WTC11 (cell line): Measurements from ENCODE around the gene TNFSF9. TPM values are rescaled to one million over a fixed set of nuclear protein-coding genes. Genes with fewer than 3 reads are reported as not detected.

ENCODE experiments used
- ATAC-seq: fragments of 200-7000 bp; cut with Tn5 transposase; 2 replicates; pipeline ENCODE4 v1.10.0; 2021; ENCODE audit warnings: mild to moderate bottlenecking, moderate library complexity
- CTCF ChIA-PET: fragments of 300-600 bp; sonication (Branson Sonifier 250); formaldehyde crosslinking; loops from one replicate; lab custom pipeline; 2021; ENCODE audit warnings: antibody characterized with exemption; lab: Charles Lee
- POLR2A ChIA-PET: fragments of 350-600 bp; sonication (Branson Sonifier 250); formaldehyde crosslinking; loops from one replicate; lab custom pipeline; 2021; ENCODE audit warnings: antibody characterized with exemption; lab: Charles Lee
- DNase-seq: peaks from one replicate; pipeline ENCODE4 v3.0.0; 2021; ENCODE audit warnings: low spot score
- H3K27ac Mint-ChIP-seq: 2 replicates; pipeline ENCODE4 v1.8.0; 2021; ENCODE audit warnings: mixed read lengths
- H3K27me3 Mint-ChIP-seq: 2 replicates; pipeline ENCODE4 v1.8.0; 2021; ENCODE audit warnings: low read depth, mild to moderate bottlenecking, moderate library complexity, mixed read lengths
- H3K36me3 Mint-ChIP-seq: 2 replicates; pipeline ENCODE4 v1.8.0; 2021; ENCODE audit warnings: mixed read lengths
- H3K4me1 Mint-ChIP-seq: 2 replicates; pipeline ENCODE4 v1.8.0; 2022; ENCODE audit warnings: mixed read lengths
- H3K4me3 Mint-ChIP-seq: 2 replicates; pipeline ENCODE4 v1.8.0; 2021; ENCODE audit warnings: mild to moderate bottlenecking, moderate library complexity, mixed read lengths
- H3K9me3 Mint-ChIP-seq: 2 replicates; pipeline ENCODE4 v1.8.0; 2021; ENCODE audit warnings: mixed read lengths
- E2F1 ChIP-seq: sonication (generic); formaldehyde crosslinking; IDR thresholded peaks from 2 replicates; pipeline ENCODE4 v1.8.0; 2022; ENCODE audit warnings: mild to moderate bottlenecking, missing genetic modification reagents
- ELF4 ChIP-seq: sonication (generic); formaldehyde crosslinking; IDR thresholded peaks from 2 replicates; pipeline ENCODE4 v1.8.1; 2022; ENCODE audit warnings: low read depth, mild to moderate bottlenecking, moderate library complexity, missing genetic modification reagents
- EMX1 ChIP-seq: fragments of 250-450 bp; sonication (Bioruptor Pico); IDR thresholded peaks from 2 replicates; pipeline ENCODE4 v1.8.0; 2021; ENCODE audit warnings: mild to moderate bottlenecking
- ETV6 ChIP-seq: sonication (generic); formaldehyde crosslinking; IDR thresholded peaks from 2 replicates; pipeline ENCODE4 v1.8.1; 2022; ENCODE audit warnings: mild to moderate bottlenecking, missing genetic modification reagents
- FOXK1 ChIP-seq: sonication (generic); formaldehyde crosslinking; IDR thresholded peaks from 2 replicates; pipeline ENCODE4 v1.8.0; 2022; ENCODE audit warnings: mild to moderate bottlenecking, moderate library complexity, missing genetic modification reagents
- FOXP4 ChIP-seq: sonication (generic); formaldehyde crosslinking; IDR thresholded peaks from 2 replicates; pipeline ENCODE4 v1.8.0; 2022; ENCODE audit warnings: mild to moderate bottlenecking, missing genetic modification reagents
- JAZF1 ChIP-seq: fragments of 250-450 bp; sonication (Bioruptor Pico); IDR thresholded peaks from 2 replicates; pipeline ENCODE4 v1.9.0; 2021; ENCODE audit warnings: moderate library complexity, mild to moderate bottlenecking, inconsistent platforms
- MYBL2 ChIP-seq: sonication (generic); formaldehyde crosslinking; IDR thresholded peaks from 2 replicates; pipeline ENCODE4 v1.8.1; 2023; ENCODE audit warnings: mild to moderate bottlenecking, moderate library complexity, missing genetic modification reagents
- PRDM15 ChIP-seq: sonication (generic); formaldehyde crosslinking; IDR thresholded peaks from 2 replicates; pipeline ENCODE4 v1.8.0; 2022; ENCODE audit warnings: missing genetic modification reagents
- SP1 ChIP-seq: sonication (generic); formaldehyde crosslinking; conservative IDR thresholded peaks from 2 replicates; pipeline ENCODE4 v1.8.1; 2022; ENCODE audit warnings: missing genetic modification reagents
- STAT6 ChIP-seq: sonication (generic); formaldehyde crosslinking; conservative IDR thresholded peaks from 2 replicates; pipeline ENCODE4 v1.8.1; 2023; ENCODE audit warnings: mild to moderate bottlenecking, low read depth, missing genetic modification reagents, moderate library complexity
- TEAD1 ChIP-seq: sonication (generic); formaldehyde crosslinking; IDR thresholded peaks from 2 replicates; pipeline ENCODE4 v1.8.0; 2022; ENCODE audit warnings: mild to moderate bottlenecking, missing genetic modification reagents
- ZNF138 ChIP-seq: sonication (generic); formaldehyde crosslinking; conservative IDR thresholded peaks from 2 replicates; pipeline ENCODE4 v1.8.1; 2022; ENCODE audit warnings: mild to moderate bottlenecking, moderate library complexity, missing genetic modification reagents
- total RNA-seq: library from RNA; stranded (reverse); gene quantifications from 3 replicates; pipeline ENCODE4 v1.2.3, GENCODE V29; 2021
- TF ChIP-seq, protein P1 (sequence below): fragments of 200-600 bp; IDR thresholded peaks from 2 replicates; pipeline ENCODE4 v1.8.0; 2022; ENCODE audit warnings: antibody characterized with exemption
- TF ChIP-seq, protein P2 (sequence below): sonication (generic); formaldehyde crosslinking; IDR thresholded peaks from 2 replicates; pipeline ENCODE4 v1.8.1; 2023; ENCODE audit warnings: mild to moderate bottlenecking, moderate library complexity, missing genetic modification reagents
- TF ChIP-seq, protein P3 (sequence below): sonication (generic); formaldehyde crosslinking; IDR thresholded peaks from 2 replicates; pipeline ENCODE4 v1.8.0; 2022; ENCODE audit warnings: mild to moderate bottlenecking, missing genetic modification reagents

Gene TNFSF9
- total RNA-seq, 1 experiment from 2014 or later, result 2.9 TPM

GRCh38 chr19:6516018-6516658 is 14.7 kb upstream of the TNFSF9 start:
- Mint-ChIP-seq H3K4me3 (peak overlapping the region; percentile 91), H3K4me1 (peaks cover 12% of the 10 kb centered on the region), H3K36me3 (no peaks in the 10 kb centered on the region), H3K27ac (no peak overlapping the region), H3K27me3 (peaks cover 20% of the 10 kb centered on the region), H3K9me3 (no peaks in the 10 kb centered on the region)
- ChIA-PET CTCF (interaction anchor here (0.6 to 1.8 kb wide), 38 partner anchors 9 to 350 kb away, joined by 3 to 31 read pairs (median 4); partner anchors contain the start of genes CRB3, DENND1C, GPR108 and TNFSF9), POLR2A (interaction anchor here (0.6 to 1.6 kb wide), 4 partner anchors 14 to 844 kb away, joined by 3 to 4 read pairs (median 4); partner anchors contain the start of gene TNFSF9)
- ATAC-seq, result peak; percentile 88
- peak; percentile 74 for TF ChIP-seq SP1 (CRISPR knock-in tag)
- no peak for TF ChIP-seq JAZF1 (CRISPR knock-in tag)
- no peak for TF ChIP-seq ELF4 (CRISPR knock-in tag)
- DNase-seq, result peak; percentile 99

DNA sequence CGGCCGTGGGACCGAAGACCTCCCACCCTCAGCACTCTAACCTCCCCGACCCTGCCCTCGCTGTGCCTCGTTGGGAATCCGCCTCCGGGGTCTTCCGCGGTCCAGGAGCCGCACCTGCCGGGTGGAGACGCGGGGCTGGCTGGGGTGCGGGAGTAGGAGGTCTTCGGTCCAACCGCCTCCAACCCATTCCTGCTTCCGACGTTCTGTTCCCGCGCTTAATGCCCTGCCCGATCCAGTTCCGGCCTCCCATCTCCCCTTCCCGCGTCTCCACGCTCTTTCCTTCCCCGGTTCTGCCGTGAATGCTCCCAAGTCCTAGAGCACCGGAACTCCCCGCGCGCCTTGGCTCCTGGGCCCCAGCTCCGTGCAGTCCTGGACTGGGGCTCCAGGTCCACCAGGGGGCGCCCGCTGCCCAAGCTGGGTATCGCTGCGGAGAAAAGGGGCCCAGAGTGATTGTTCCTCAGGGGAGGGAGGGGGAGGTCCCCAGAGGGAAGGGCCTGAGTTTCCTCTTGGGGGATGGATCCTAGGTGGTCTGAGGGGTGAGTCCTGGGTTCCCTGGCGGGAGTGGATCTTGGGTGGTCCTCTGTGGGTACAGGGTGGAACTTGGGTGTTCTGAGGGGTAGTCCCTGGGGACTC is 14.1 kb upstream of the TNFSF9 start:
- Mint-ChIP-seq H3K36me3 (no peaks in the 10 kb centered on the region), H3K4me3 (peak overlapping the region; percentile 91), H3K4me1 (peaks cover 12% of the 10 kb centered on the region), H3K27ac (peak overlapping the region; percentile 82; the same call in 1 of the 2 replicates), H3K27me3 (peaks cover 20% of the 10 kb centered on the region), H3K9me3 (no peaks in the 10 kb centered on the region)
- POLR2A ChIA-PET, result interaction anchor here (0.6 to 1.6 kb wide), 5 partner anchors 14 to 375 kb away, joined by 3 to 4 read pairs (median 3); partner anchors contain the start of gene TNFSF9
- DNase-seq (peak; percentile 96), ATAC-seq (peak; percentile 82)
- CTCF ChIA-PET, result interaction anchor here (0.6 to 1.8 kb wide), 39 partner anchors 8 to 350 kb away, joined by 3 to 31 read pairs (median 4); partner anchors contain the start of genes CRB3, DENND1C, GPR108 and TNFSF9
- TF ChIP-seq, protein P1, sequence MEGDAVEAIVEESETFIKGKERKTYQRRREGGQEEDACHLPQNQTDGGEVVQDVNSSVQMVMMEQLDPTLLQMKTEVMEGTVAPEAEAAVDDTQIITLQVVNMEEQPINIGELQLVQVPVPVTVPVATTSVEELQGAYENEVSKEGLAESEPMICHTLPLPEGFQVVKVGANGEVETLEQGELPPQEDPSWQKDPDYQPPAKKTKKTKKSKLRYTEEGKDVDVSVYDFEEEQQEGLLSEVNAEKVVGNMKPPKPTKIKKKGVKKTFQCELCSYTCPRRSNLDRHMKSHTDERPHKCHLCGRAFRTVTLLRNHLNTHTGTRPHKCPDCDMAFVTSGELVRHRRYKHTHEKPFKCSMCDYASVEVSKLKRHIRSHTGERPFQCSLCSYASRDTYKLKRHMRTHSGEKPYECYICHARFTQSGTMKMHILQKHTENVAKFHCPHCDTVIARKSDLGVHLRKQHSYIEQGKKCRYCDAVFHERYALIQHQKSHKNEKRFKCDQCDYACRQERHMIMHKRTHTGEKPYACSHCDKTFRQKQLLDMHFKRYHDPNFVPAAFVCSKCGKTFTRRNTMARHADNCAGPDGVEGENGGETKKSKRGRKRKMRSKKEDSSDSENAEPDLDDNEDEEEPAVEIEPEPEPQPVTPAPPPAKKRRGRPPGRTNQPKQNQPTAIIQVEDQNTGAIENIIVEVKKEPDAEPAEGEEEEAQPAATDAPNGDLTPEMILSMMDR, result peak; percentile 94
- TF ChIP-seq, protein P2, sequence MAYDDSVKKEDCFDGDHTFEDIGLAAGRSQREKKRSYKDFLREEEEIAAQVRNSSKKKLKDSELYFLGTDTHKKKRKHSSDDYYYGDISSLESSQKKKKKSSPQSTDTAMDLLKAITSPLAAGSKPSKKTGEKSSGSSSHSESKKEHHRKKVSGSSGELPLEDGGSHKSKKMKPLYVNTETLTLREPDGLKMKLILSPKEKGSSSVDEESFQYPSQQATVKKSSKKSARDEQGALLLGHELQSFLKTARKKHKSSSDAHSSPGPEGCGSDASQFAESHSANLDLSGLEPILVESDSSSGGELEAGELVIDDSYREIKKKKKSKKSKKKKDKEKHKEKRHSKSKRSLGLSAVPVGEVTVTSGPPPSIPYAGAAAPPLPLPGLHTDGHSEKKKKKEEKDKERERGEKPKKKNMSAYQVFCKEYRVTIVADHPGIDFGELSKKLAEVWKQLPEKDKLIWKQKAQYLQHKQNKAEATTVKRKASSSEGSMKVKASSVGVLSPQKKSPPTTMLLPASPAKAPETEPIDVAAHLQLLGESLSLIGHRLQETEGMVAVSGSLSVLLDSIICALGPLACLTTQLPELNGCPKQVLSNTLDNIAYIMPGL (CRISPR knock-in tag), result peak; percentile 85
- TF ChIP-seq STAT6 (CRISPR knock-in tag) (no peak), TEAD1 (CRISPR knock-in tag) (0 out of 2 replicates have a peak, but pooled peaks have one; percentile 47), MYBL2 (CRISPR knock-in tag) (no peak), ETV6 (peak; percentile 33; the same call in 1 of the 2 replicates), ZNF138 (no peak), JAZF1 (CRISPR knock-in tag) (no peak), FOXK1 (CRISPR knock-in tag) (no peak), E2F1 (no peak), FOXP4 (peak; percentile 52; the same call in 1 of the 2 replicates), PRDM15 (CRISPR knock-in tag) (peak; percentile 45), EMX1 (no peak)
- TF ChIP-seq, protein P3, sequence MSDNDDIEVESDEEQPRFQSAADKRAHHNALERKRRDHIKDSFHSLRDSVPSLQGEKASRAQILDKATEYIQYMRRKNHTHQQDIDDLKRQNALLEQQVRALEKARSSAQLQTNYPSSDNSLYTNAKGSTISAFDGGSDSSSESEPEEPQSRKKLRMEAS (CRISPR knock-in tag), result peak; percentile 50; the same call in 1 of the 2 replicates
